ENCODE results near the gene MED6.

MED6 gene

GRCh38 chr14:70600382-70601157 lies at the start of gene MED6:
Gene MED6 (minus strand): TSS chr14:70600655. CDS start chr14:70600637, 18 bp downstream.
- Histone ChIP-seq H3K4me1 (ENCODE audit: control insufficient read depth in 1 of 2, insufficient read depth in 2 of 2, low read length in 2 of 2) (peaks cover 13% of the 10 kb centered on the region in 2 donors), H3K27me3 (ENCODE audit: control insufficient read depth in 1 of 2, insufficient read depth in 2 of 2, low read length in 2 of 2) (no peaks in the 10 kb centered on the region), H3K36me3 (ENCODE audit: control insufficient read depth in 1 of 2, insufficient read depth in 2 of 2, low read length in 2 of 2) (peaks cover 8 to 10% of the 10 kb centered on the region in 2 donors), H3K9ac (ENCODE audit: low read depth in 1 of 2, low read length in 2 of 2) (peak within 1 kb of the TSS; percentile 68 to 98), H3K4me3 (ENCODE audit: low read depth in 1 of 2, low read length in 2 of 2) (peak within 1 kb of the TSS; percentile 76 to 94), H3K27ac (ENCODE audit: low read depth, low read length) (peak within 1 kb of the TSS; percentile 11), H3K9me3 (ENCODE audit: control insufficient read depth in 1 of 2, low read length in 2 of 2) (no peaks in the 10 kb centered on the region)

- no peaks in the 10 kb centered on the region for H3K36me3 ChIP-seq (ENCODE audit: control insufficient read depth in 1 of 2, insufficient read depth in 2 of 2, low read length in 2 of 2)
- H3K4me3 ChIP-seq (ENCODE audit: low read depth in 1 of 2, low read length in 2 of 2): no peak overlapping the region
- no peaks in the 10 kb centered on the region for H3K27me3 ChIP-seq (ENCODE audit: control insufficient read depth in 1 of 2, insufficient read depth in 2 of 2, low read length in 2 of 2)
- H3K9me3 ChIP-seq (ENCODE audit: control insufficient read depth in 1 of 2, low read length in 2 of 2): no peaks in the 10 kb centered on the region
- no peak overlapping the region for H3K27ac ChIP-seq (ENCODE audit: low read depth, low read length)
- no peak overlapping the region for H3K9ac ChIP-seq (ENCODE audit: low read depth in 1 of 2, low read length in 2 of 2)
- no peaks in the 10 kb centered on the region for H3K4me1 ChIP-seq (ENCODE audit: control insufficient read depth in 1 of 2, insufficient read depth in 2 of 2, low read length in 2 of 2)
These were observed 49.3 kb upstream of the MED6 start for GRCh38 chr14:70649803-70650202.

- H3K4me1 ChIP-seq (ENCODE audit: control insufficient read depth in 1 of 2, insufficient read depth in 2 of 2, low read length in 2 of 2): no peaks in the 10 kb centered on the region
- no peak overlapping the region for H3K9ac ChIP-seq (ENCODE audit: low read depth in 1 of 2, low read length in 2 of 2)
- H3K27ac ChIP-seq (ENCODE audit: low read depth, low read length): no peak overlapping the region
- H3K27me3 ChIP-seq (ENCODE audit: control insufficient read depth in 1 of 2, insufficient read depth in 2 of 2, low read length in 2 of 2): peaks cover 6 to 7% of the 10 kb centered on the region in 2 donors
- H3K4me3 ChIP-seq (ENCODE audit: low read depth in 1 of 2, low read length in 2 of 2): no peak overlapping the region
- no peaks in the 10 kb centered on the region for H3K9me3 ChIP-seq (ENCODE audit: control insufficient read depth in 1 of 2, low read length in 2 of 2)
- H3K36me3 ChIP-seq (ENCODE audit: control insufficient read depth in 1 of 2, insufficient read depth in 2 of 2, low read length in 2 of 2): no peaks in the 10 kb centered on the region
These were observed 47.9 kb upstream of the MED6 start for GRCh38 chr14:70648346-70648745.

GRCh38 chr14:70646705-70647104 lies 46.2 kb upstream of the MED6 start:
- Histone ChIP-seq H3K9ac (ENCODE audit: low read depth in 1 of 2, low read length in 2 of 2) (no peak overlapping the region), H3K4me3 (ENCODE audit: low read depth in 1 of 2, low read length in 2 of 2) (no peak overlapping the region), H3K36me3 (ENCODE audit: control insufficient read depth in 1 of 2, insufficient read depth in 2 of 2, low read length in 2 of 2) (no peaks in the 10 kb centered on the region), H3K27ac (ENCODE audit: low read depth, low read length) (no peak overlapping the region), H3K9me3 (ENCODE audit: control insufficient read depth in 1 of 2, low read length in 2 of 2) (no peaks in the 10 kb centered on the region), H3K4me1 (ENCODE audit: control insufficient read depth in 1 of 2, insufficient read depth in 2 of 2, low read length in 2 of 2) (peaks cover 0 to 10% of the 10 kb centered on the region in 2 donors), H3K27me3 (ENCODE audit: control insufficient read depth in 1 of 2, insufficient read depth in 2 of 2, low read length in 2 of 2) (peaks cover 12 to 16% of the 10 kb centered on the region in 2 donors)

GRCh38 chr14:70645892-70646291 lies 45.4 kb upstream of the MED6 start:
- no peak overlapping the region for H3K4me3 ChIP-seq (ENCODE audit: low read depth in 1 of 2, low read length in 2 of 2)
- H3K9me3 ChIP-seq (ENCODE audit: control insufficient read depth in 1 of 2, low read length in 2 of 2): no peaks in the 10 kb centered on the region
- peaks cover 2 to 14% of the 10 kb centered on the region in 2 donors for H3K4me1 ChIP-seq (ENCODE audit: control insufficient read depth in 1 of 2, insufficient read depth in 2 of 2, low read length in 2 of 2)
- no peaks in the 10 kb centered on the region for H3K36me3 ChIP-seq (ENCODE audit: control insufficient read depth in 1 of 2, insufficient read depth in 2 of 2, low read length in 2 of 2)
- H3K27ac ChIP-seq (ENCODE audit: low read depth, low read length): no peak overlapping the region
- H3K27me3 ChIP-seq (ENCODE audit: control insufficient read depth in 1 of 2, insufficient read depth in 2 of 2, low read length in 2 of 2): peaks cover 15 to 19% of the 10 kb centered on the region in 2 donors
- no peak overlapping the region for H3K9ac ChIP-seq (ENCODE audit: low read depth in 1 of 2, low read length in 2 of 2)

- no peaks in the 10 kb centered on the region for H3K36me3 ChIP-seq (ENCODE audit: control insufficient read depth in 1 of 2, insufficient read depth in 2 of 2, low read length in 2 of 2)
- no peak overlapping the region for H3K9ac ChIP-seq (ENCODE audit: low read depth in 1 of 2, low read length in 2 of 2)
- peaks cover 6 to 17% of the 10 kb centered on the region in 2 donors for H3K4me1 ChIP-seq (ENCODE audit: control insufficient read depth in 1 of 2, insufficient read depth in 2 of 2, low read length in 2 of 2)
- no peaks in the 10 kb centered on the region for H3K9me3 ChIP-seq (ENCODE audit: control insufficient read depth in 1 of 2, low read length in 2 of 2)
- no peak overlapping the region for H3K27ac ChIP-seq (ENCODE audit: low read depth, low read length)
- H3K27me3 ChIP-seq (ENCODE audit: control insufficient read depth in 1 of 2, insufficient read depth in 2 of 2, low read length in 2 of 2): peaks cover 18 to 26% of the 10 kb centered on the region in 2 donors
- H3K4me3 ChIP-seq (ENCODE audit: low read depth in 1 of 2, low read length in 2 of 2): no peak overlapping the region
These were observed 43.5 kb upstream of the MED6 start for GRCh38 chr14:70643967-70644366.

GRCh38 chr14:70642303-70643235 lies 42.1 kb upstream of the MED6 start:
- H3K36me3 ChIP-seq (ENCODE audit: control insufficient read depth in 1 of 2, insufficient read depth in 2 of 2, low read length in 2 of 2): no peaks in the 10 kb centered on the region
- peak overlapping the region; percentile 2 to 37 for H3K9ac ChIP-seq (ENCODE audit: low read depth in 1 of 2, low read length in 2 of 2)
- H3K4me3 ChIP-seq (ENCODE audit: low read depth in 1 of 2, low read length in 2 of 2): peak overlapping the region; percentile 70
- H3K9me3 ChIP-seq (ENCODE audit: control insufficient read depth in 1 of 2, low read length in 2 of 2): no peaks in the 10 kb centered on the region
- H3K27me3 ChIP-seq (ENCODE audit: control insufficient read depth in 1 of 2, insufficient read depth in 2 of 2, low read length in 2 of 2): peaks cover 18 to 26% of the 10 kb centered on the region in 2 donors
- peaks cover 6 to 17% of the 10 kb centered on the region in 2 donors for H3K4me1 ChIP-seq (ENCODE audit: control insufficient read depth in 1 of 2, insufficient read depth in 2 of 2, low read length in 2 of 2)
- no peak overlapping the region for H3K27ac ChIP-seq (ENCODE audit: low read depth, low read length)

GRCh38 chr14:70641548-70642302 lies 41.3 kb upstream of the MED6 start, which contains the start of gene TTC9:
Gene TTC9 (plus strand): TSS chr14:70641916. CDS start chr14:70642130, 214 bp downstream.
- no peaks in the 10 kb centered on the region for H3K9me3 ChIP-seq (ENCODE audit: control insufficient read depth in 1 of 2, low read length in 2 of 2)
- peaks cover 6 to 17% of the 10 kb centered on the region in 2 donors for H3K4me1 ChIP-seq (ENCODE audit: control insufficient read depth in 1 of 2, insufficient read depth in 2 of 2, low read length in 2 of 2)
- peaks cover 18 to 26% of the 10 kb centered on the region in 2 donors for H3K27me3 ChIP-seq (ENCODE audit: control insufficient read depth in 1 of 2, insufficient read depth in 2 of 2, low read length in 2 of 2)
- peak within 1 kb of the TSS; percentile 74 to 80 for H3K4me3 ChIP-seq (ENCODE audit: low read depth in 1 of 2, low read length in 2 of 2)
- H3K9ac ChIP-seq (ENCODE audit: low read depth in 1 of 2, low read length in 2 of 2): peak within 1 kb of the TSS; percentile 2 to 37
- no peaks in the 10 kb centered on the region for H3K36me3 ChIP-seq (ENCODE audit: control insufficient read depth in 1 of 2, insufficient read depth in 2 of 2, low read length in 2 of 2)
- no peak within 1 kb of the TSS for H3K27ac ChIP-seq (ENCODE audit: low read depth, low read length)

GRCh38 chr14:70640938-70641547 lies 40.6 kb upstream of the MED6 start:
- Histone ChIP-seq H3K27me3 (ENCODE audit: control insufficient read depth in 1 of 2, insufficient read depth in 2 of 2, low read length in 2 of 2) (peaks cover 18 to 26% of the 10 kb centered on the region in 2 donors), H3K36me3 (ENCODE audit: control insufficient read depth in 1 of 2, insufficient read depth in 2 of 2, low read length in 2 of 2) (no peaks in the 10 kb centered on the region), H3K27ac (ENCODE audit: low read depth, low read length) (no peak overlapping the region), H3K4me1 (ENCODE audit: control insufficient read depth in 1 of 2, insufficient read depth in 2 of 2, low read length in 2 of 2) (peaks cover 6 to 17% of the 10 kb centered on the region in 2 donors), H3K9me3 (ENCODE audit: control insufficient read depth in 1 of 2, low read length in 2 of 2) (no peaks in the 10 kb centered on the region), H3K9ac (ENCODE audit: low read depth in 1 of 2, low read length in 2 of 2) (no peak overlapping the region), H3K4me3 (ENCODE audit: low read depth in 1 of 2, low read length in 2 of 2) (peak overlapping the region; percentile 74 to 80)

All from duodenal mucosa (tissue), 2 donors.